WTC11 (cell line): ENCODE measurements around the gene GANAB. TPM values are rescaled to one million over a fixed set of nuclear protein-coding genes. Genes with fewer than 3 reads are reported as not detected.

Experiments used
- CREB1 ChIP-seq: sonication (generic); formaldehyde crosslinking; IDR thresholded peaks from 2 replicates; pipeline ENCODE4 v1.8.0; 2023; ENCODE audit warnings: mild to moderate bottlenecking, missing genetic modification reagents
- EMX1 ChIP-seq: fragments of 250-450 bp; sonication (Bioruptor Pico); IDR thresholded peaks from 2 replicates; pipeline ENCODE4 v1.8.0; 2021; ENCODE audit warnings: mild to moderate bottlenecking
- GTF2I ChIP-seq: fragments of 250-450 bp; sonication (Bioruptor Pico); conservative IDR thresholded peaks from 2 replicates; pipeline ENCODE4 v1.4.0; 2021; ENCODE audit warnings: mild to moderate bottlenecking
- HMGXB4 ChIP-seq: sonication (generic); formaldehyde crosslinking; IDR thresholded peaks from 2 replicates; pipeline ENCODE4 v1.8.1; 2023; ENCODE audit warnings: mild to moderate bottlenecking, moderate library complexity, missing genetic modification reagents
- JAZF1 ChIP-seq: fragments of 250-450 bp; sonication (Bioruptor Pico); IDR thresholded peaks from 2 replicates; pipeline ENCODE4 v1.9.0; 2021; ENCODE audit warnings: moderate library complexity, mild to moderate bottlenecking, inconsistent platforms
- MXD4 ChIP-seq: fragments of 250-450 bp; sonication (Bioruptor Pico); IDR thresholded peaks from 2 replicates; pipeline ENCODE4 v1.8.0; 2021; ENCODE audit warnings: mild to moderate bottlenecking, moderate library complexity, borderline replicate concordance
- NFYB ChIP-seq: sonication (generic); formaldehyde crosslinking; conservative IDR thresholded peaks from 2 replicates; pipeline ENCODE4 v1.8.0; 2022; ENCODE audit warnings: low read depth, missing genetic modification reagents
- TEAD4 ChIP-seq: sonication (generic); formaldehyde crosslinking; IDR thresholded peaks from 2 replicates; pipeline ENCODE4 v1.8.0; 2022; ENCODE audit warnings: mild to moderate bottlenecking, missing genetic modification reagents
- ZNF219 ChIP-seq: sonication (generic); formaldehyde crosslinking; IDR thresholded peaks from 2 replicates; pipeline ENCODE4 v1.8.0; 2023; ENCODE audit warnings: missing genetic modification reagents, mild to moderate bottlenecking, borderline replicate concordance
- ZNF423 ChIP-seq: fragments of 250-450 bp; sonication (Bioruptor Pico); IDR thresholded peaks from 2 replicates; pipeline ENCODE4 v2.1.2; 2022; ENCODE audit warnings: mild to moderate bottlenecking, moderate library complexity
- ZNF512 ChIP-seq: sonication (generic); formaldehyde crosslinking; IDR thresholded peaks from 2 replicates; pipeline ENCODE4 v1.8.1; 2022; ENCODE audit warnings: missing genetic modification reagents, borderline replicate concordance
- ZNF671 ChIP-seq: fragments of 250-450 bp; sonication (Bioruptor Pico); IDR thresholded peaks from 2 replicates; pipeline ENCODE4 v1.8.0; 2021; ENCODE audit warnings: mild to moderate bottlenecking
- total RNA-seq: library from RNA; stranded (reverse); gene quantifications from 3 replicates; pipeline ENCODE4 v1.2.3, GENCODE V29; 2021
- TF ChIP-seq, protein P1 (sequence below): fragments of 200-600 bp; IDR thresholded peaks from 2 replicates; pipeline ENCODE4 v1.8.0; 2022; ENCODE audit warnings: antibody characterized with exemption
- TF ChIP-seq, protein P2 (sequence below): sonication (generic); formaldehyde crosslinking; IDR thresholded peaks from 2 replicates; pipeline ENCODE4 v1.8.1; 2023; ENCODE audit warnings: mild to moderate bottlenecking, missing genetic modification reagents, moderate library complexity
- TF ChIP-seq, protein P3 (sequence below): sonication (generic); formaldehyde crosslinking; IDR thresholded peaks from 2 replicates; pipeline ENCODE4 v1.8.1; 2023; ENCODE audit warnings: mild to moderate bottlenecking, missing genetic modification reagents, borderline replicate concordance
- TF ChIP-seq, protein P4 (sequence below): sonication (generic); formaldehyde crosslinking; IDR thresholded peaks from 2 replicates; pipeline ENCODE4 v1.8.1; 2023; ENCODE audit warnings: mild to moderate bottlenecking, missing genetic modification reagents

The GANAB gene
- total RNA-seq, 1 experiment from 2014 or later: 327 TPM

- TF ChIP-seq MXD4 (CRISPR knock-in tag) (no peak), ZNF219 (no peak), NFYB (no peak), JAZF1 (CRISPR knock-in tag) (no peak), GTF2I (no peak), TEAD4 (CRISPR knock-in tag) (no peak), HMGXB4 (CRISPR knock-in tag) (peak; percentile 57; the same call in 1 of the 2 replicates), ZNF671 (CRISPR knock-in tag) (no peak), ZNF423 (CRISPR knock-in tag) (0 out of 2 replicates have a peak, but pooled peaks have one; percentile 13), CREB1 (CRISPR knock-in tag) (0 out of 2 replicates have a peak, but pooled peaks have one; percentile 57), EMX1 (CRISPR knock-in tag) (no peak), ZNF512 (CRISPR knock-in tag) (no peak)
- TF ChIP-seq, protein P1, sequence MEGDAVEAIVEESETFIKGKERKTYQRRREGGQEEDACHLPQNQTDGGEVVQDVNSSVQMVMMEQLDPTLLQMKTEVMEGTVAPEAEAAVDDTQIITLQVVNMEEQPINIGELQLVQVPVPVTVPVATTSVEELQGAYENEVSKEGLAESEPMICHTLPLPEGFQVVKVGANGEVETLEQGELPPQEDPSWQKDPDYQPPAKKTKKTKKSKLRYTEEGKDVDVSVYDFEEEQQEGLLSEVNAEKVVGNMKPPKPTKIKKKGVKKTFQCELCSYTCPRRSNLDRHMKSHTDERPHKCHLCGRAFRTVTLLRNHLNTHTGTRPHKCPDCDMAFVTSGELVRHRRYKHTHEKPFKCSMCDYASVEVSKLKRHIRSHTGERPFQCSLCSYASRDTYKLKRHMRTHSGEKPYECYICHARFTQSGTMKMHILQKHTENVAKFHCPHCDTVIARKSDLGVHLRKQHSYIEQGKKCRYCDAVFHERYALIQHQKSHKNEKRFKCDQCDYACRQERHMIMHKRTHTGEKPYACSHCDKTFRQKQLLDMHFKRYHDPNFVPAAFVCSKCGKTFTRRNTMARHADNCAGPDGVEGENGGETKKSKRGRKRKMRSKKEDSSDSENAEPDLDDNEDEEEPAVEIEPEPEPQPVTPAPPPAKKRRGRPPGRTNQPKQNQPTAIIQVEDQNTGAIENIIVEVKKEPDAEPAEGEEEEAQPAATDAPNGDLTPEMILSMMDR: no peak
- TF ChIP-seq, protein P2, sequence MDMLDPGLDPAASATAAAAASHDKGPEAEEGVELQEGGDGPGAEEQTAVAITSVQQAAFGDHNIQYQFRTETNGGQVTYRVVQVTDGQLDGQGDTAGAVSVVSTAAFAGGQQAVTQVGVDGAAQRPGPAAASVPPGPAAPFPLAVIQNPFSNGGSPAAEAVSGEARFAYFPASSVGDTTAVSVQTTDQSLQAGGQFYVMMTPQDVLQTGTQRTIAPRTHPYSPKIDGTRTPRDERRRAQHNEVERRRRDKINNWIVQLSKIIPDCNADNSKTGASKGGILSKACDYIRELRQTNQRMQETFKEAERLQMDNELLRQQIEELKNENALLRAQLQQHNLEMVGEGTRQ: peak; percentile 83
- TF ChIP-seq, protein P3, sequence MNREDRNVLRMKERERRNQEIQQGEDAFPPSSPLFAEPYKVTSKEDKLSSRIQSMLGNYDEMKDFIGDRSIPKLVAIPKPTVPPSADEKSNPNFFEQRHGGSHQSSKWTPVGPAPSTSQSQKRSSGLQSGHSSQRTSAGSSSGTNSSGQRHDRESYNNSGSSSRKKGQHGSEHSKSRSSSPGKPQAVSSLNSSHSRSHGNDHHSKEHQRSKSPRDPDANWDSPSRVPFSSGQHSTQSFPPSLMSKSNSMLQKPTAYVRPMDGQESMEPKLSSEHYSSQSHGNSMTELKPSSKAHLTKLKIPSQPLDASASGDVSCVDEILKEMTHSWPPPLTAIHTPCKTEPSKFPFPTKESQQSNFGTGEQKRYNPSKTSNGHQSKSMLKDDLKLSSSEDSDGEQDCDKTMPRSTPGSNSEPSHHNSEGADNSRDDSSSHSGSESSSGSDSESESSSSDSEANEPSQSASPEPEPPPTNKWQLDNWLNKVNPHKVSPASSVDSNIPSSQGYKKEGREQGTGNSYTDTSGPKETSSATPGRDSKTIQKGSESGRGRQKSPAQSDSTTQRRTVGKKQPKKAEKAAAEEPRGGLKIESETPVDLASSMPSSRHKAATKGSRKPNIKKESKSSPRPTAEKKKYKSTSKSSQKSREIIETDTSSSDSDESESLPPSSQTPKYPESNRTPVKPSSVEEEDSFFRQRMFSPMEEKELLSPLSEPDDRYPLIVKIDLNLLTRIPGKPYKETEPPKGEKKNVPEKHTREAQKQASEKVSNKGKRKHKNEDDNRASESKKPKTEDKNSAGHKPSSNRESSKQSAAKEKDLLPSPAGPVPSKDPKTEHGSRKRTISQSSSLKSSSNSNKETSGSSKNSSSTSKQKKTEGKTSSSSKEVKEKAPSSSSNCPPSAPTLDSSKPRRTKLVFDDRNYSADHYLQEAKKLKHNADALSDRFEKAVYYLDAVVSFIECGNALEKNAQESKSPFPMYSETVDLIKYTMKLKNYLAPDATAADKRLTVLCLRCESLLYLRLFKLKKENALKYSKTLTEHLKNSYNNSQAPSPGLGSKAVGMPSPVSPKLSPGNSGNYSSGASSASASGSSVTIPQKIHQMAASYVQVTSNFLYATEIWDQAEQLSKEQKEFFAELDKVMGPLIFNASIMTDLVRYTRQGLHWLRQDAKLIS (CRISPR knock-in tag): no peak
- TF ChIP-seq, protein P4, sequence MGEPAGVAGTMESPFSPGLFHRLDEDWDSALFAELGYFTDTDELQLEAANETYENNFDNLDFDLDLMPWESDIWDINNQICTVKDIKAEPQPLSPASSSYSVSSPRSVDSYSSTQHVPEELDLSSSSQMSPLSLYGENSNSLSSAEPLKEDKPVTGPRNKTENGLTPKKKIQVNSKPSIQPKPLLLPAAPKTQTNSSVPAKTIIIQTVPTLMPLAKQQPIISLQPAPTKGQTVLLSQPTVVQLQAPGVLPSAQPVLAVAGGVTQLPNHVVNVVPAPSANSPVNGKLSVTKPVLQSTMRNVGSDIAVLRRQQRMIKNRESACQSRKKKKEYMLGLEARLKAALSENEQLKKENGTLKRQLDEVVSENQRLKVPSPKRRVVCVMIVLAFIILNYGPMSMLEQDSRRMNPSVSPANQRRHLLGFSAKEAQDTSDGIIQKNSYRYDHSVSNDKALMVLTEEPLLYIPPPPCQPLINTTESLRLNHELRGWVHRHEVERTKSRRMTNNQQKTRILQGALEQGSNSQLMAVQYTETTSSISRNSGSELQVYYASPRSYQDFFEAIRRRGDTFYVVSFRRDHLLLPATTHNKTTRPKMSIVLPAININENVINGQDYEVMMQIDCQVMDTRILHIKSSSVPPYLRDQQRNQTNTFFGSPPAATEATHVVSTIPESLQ (CRISPR knock-in tag): no peak
These were observed 24.6 kb downstream of the GANAB start, which contains the start of gene B3GAT3 (continued) for GRCh38 chr11:62621567-62622470.
